HG02610 (cell line): ENCODE data around the gene GPX3.

Experiments used
- ATAC-seq: cut with Tn5 transposase; IDR thresholded peaks from one replicate; pipeline ENCODE4 v1.9.1; 2021; ENCODE audit warnings: mild to moderate bottlenecking, moderate library complexity; ENCODE audit not compliant: unreplicated experiment

The GPX3 gene

GRCh38 chr5:151020304-151021110, at the start of gene GPX3:
TSS of gene GPX3 (plus strand) at chr5:151020591. CDS start at chr5:151020655, 64 bp downstream.
- peak; percentile 56 for ATAC-seq

- no peak for ATAC-seq
Measured at GRCh38 chr5:150978590-150978989, 41.8 kb upstream of the GPX3 start.

GRCh38 chr5:150987746-150988145, 32.6 kb upstream of the GPX3 start:
- no peak for ATAC-seq

- no peak for ATAC-seq
Measured at GRCh38 chr5:150989695-150990094, 30.7 kb upstream of the GPX3 start.

GRCh38 chr5:150992705-150993104, 27.7 kb upstream of the GPX3 start:
- no peak for ATAC-seq

GRCh38 chr5:150993422-150993821, 27.0 kb upstream of the GPX3 start:
- ATAC-seq: no peak

GRCh38 chr5:150993826-150994412, 26.5 kb upstream of the GPX3 start:
- no peak for ATAC-seq

GRCh38 chr5:150999704-151000442, 20.5 kb upstream of the GPX3 start:
- ATAC-seq: no peak

- ATAC-seq: no peak
Measured at GRCh38 chr5:151001436-151001835, 19.0 kb upstream of the GPX3 start.

GRCh38 chr5:151002250-151002649, 18.1 kb upstream of the GPX3 start:
- ATAC-seq: no peak

GRCh38 chr5:151002681-151003502, 17.5 kb upstream of the GPX3 start:
- no peak for ATAC-seq

- ATAC-seq: no peak
Measured at GRCh38 chr5:151003503-151003860, 16.9 kb upstream of the GPX3 start.

- no peak for ATAC-seq
Measured at GRCh38 chr5:151004499-151004898, 15.9 kb upstream of the GPX3 start.

GRCh38 chr5:151005187-151005949, 15.0 kb upstream of the GPX3 start:
- no peak for ATAC-seq

GRCh38 chr5:151005950-151006576, 14.3 kb upstream of the GPX3 start:
- ATAC-seq: no peak

- ATAC-seq: no peak
Measured at GRCh38 chr5:151006704-151007334, 13.6 kb upstream of the GPX3 start.

GRCh38 chr5:151007430-151008209, 12.8 kb upstream of the GPX3 start:
- ATAC-seq: no peak

- no peak for ATAC-seq
Measured at GRCh38 chr5:151008210-151008491, 12.2 kb upstream of the GPX3 start.

GRCh38 chr5:151008906-151009305, 11.5 kb upstream of the GPX3 start:
- no peak for ATAC-seq
